Measurements from ENCODE around the gene LRRK1. TPM values are rescaled to one million over a fixed set of nuclear protein-coding genes. Genes with fewer than 3 reads are reported as not detected.
A peak's percentile ranks its signal among the peaks of the same experiment; 100 is the strongest.

LRRK1 gene, protein sequence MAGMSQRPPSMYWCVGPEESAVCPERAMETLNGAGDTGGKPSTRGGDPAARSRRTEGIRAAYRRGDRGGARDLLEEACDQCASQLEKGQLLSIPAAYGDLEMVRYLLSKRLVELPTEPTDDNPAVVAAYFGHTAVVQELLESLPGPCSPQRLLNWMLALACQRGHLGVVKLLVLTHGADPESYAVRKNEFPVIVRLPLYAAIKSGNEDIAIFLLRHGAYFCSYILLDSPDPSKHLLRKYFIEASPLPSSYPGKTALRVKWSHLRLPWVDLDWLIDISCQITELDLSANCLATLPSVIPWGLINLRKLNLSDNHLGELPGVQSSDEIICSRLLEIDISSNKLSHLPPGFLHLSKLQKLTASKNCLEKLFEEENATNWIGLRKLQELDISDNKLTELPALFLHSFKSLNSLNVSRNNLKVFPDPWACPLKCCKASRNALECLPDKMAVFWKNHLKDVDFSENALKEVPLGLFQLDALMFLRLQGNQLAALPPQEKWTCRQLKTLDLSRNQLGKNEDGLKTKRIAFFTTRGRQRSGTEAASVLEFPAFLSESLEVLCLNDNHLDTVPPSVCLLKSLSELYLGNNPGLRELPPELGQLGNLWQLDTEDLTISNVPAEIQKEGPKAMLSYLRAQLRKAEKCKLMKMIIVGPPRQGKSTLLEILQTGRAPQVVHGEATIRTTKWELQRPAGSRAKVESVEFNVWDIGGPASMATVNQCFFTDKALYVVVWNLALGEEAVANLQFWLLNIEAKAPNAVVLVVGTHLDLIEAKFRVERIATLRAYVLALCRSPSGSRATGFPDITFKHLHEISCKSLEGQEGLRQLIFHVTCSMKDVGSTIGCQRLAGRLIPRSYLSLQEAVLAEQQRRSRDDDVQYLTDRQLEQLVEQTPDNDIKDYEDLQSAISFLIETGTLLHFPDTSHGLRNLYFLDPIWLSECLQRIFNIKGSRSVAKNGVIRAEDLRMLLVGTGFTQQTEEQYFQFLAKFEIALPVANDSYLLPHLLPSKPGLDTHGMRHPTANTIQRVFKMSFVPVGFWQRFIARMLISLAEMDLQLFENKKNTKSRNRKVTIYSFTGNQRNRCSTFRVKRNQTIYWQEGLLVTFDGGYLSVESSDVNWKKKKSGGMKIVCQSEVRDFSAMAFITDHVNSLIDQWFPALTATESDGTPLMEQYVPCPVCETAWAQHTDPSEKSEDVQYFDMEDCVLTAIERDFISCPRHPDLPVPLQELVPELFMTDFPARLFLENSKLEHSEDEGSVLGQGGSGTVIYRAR (N-terminal part only)
- under 1 TPM; 0.29 to 0.30 TPM for total RNA-seq

DNA sequence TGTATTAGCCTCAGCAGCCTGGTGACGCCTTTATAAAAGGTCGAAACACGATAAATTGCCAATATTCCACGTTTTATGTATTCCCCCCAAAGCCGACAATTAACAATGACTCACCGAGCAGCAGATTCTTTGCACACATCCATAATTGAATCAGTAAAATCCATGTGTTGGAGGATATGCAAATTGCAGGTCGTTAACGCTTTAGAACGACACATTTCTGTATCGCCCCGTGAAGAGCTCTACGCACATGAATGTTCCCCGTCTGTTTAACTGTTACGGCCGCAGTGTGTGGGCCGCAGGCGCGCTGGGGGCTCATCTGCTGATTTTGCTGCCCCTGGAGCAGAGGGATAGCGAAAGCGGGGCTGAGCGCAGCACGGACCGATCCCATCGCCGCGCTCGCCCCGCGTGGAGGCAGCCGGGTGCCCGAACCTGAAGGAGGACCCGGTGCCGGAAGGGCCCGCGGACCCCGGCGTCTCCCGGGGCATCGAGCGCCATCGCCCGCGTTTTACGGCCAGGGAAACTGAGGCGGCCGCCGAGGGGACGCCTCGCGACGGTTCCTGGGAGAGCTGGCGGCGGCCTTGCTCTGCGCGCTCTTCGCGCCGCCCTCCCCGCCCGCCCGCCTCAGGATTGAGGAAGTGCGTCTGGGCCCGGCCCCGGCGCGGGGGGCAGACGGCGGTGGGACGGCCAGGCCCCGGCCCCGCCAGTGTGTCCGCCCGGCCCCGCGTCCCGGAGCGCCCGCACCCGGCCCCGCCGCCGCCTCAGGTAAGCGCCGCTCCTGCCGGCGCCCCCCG lies at the start of gene LRRK1:
LRRK1 (plus strand) TSS at position 668 of the 791 bp plus-strand sequence. CDS start 5,276 bp downstream, outside the sequence.
- H3K27ac Mint-ChIP-seq = no peak within 1 kb of the TSS
- H3K27me3 Mint-ChIP-seq = peaks cover 61% of the 10 kb centered on the region

DNA sequence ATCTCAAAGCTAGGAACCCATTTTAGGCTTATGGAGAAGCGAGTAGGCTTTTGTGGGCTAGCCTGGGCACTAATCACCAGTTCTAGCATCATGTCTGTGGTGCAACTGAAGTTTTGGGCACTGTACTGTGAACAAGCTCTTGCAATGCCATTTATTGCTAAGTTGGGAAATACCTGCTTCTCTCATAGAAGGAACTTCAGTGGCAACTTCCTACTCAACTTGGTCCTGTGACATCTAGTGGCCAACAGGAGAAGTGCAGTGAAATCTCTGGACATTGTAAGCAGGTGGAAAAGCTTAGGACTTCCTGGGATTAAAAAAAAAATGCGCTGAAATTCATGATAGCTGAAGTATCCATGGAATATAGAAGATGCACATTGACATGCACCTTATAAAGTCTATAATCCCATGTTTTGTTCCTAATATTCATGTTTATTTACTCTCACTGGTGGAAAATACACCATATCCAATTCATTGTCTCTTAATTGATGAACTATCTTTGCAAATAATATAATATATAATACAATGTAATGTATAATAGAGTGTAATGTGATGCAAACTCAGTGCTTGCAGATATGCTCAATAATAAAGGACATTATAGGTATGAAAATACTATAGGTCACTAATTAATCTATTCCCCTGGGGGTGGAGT lies 46.0 kb upstream of the LRRK1 start:
- H3K9me3 Mint-ChIP-seq = peaks cover 4% of the 10 kb centered on the region
- H3K4me3 Mint-ChIP-seq = no peak overlapping the region
- no peak overlapping the region for H3K27ac Mint-ChIP-seq
- H3K27me3 Mint-ChIP-seq = peaks cover 37% of the 10 kb centered on the region
- DNase-seq = no peak
- no peaks in the 10 kb centered on the region for H3K4me1 Mint-ChIP-seq
- no peaks in the 10 kb centered on the region for H3K36me3 Mint-ChIP-seq

More for the DNA sequence above, at the start of gene LRRK1:
- H3K9me3 Mint-ChIP-seq = no peaks in the 10 kb centered on the region
- H3K4me1 Mint-ChIP-seq = peaks cover 22% of the 10 kb centered on the region
- H3K36me3 Mint-ChIP-seq = no peaks in the 10 kb centered on the region
- peak within 1 kb of the TSS; percentile 72 for H3K4me3 Mint-ChIP-seq
- DNase-seq = peak; percentile 31

DNA sequence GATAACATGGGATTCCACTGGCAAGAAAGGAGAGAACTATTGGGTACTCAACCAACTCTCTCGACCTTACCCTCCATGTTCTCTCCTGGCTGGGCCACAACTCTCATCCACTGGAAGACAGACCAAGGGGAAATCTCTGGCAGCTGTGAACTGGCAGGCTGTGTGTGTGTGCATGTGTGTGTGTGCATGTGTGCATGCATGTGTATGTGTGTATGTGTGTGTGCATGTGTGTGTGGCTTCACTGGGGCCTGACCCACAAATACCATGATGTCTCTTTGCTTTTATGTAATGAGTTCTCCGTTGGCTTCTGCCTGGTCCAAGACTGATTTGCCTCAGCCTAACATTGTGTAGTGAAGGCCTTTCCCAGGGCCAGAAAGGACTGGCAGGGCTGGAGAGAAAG lies 43.7 kb upstream of the LRRK1 start:
- Mint-ChIP-seq H3K4me1 (peaks cover 2% of the 10 kb centered on the region), H3K27ac (no peak overlapping the region), H3K27me3 (peaks cover 43% of the 10 kb centered on the region), H3K4me3 (no peak overlapping the region), H3K9me3 (no peaks in the 10 kb centered on the region), H3K36me3 (no peaks in the 10 kb centered on the region)
- DNase-seq = no peak

GRCh38 chr15:100875976-100876375 lies 43.2 kb upstream of the LRRK1 start:
- no peak overlapping the region for H3K27ac Mint-ChIP-seq
- H3K36me3 Mint-ChIP-seq = no peaks in the 10 kb centered on the region
- no peak overlapping the region for H3K4me3 Mint-ChIP-seq

DNA sequence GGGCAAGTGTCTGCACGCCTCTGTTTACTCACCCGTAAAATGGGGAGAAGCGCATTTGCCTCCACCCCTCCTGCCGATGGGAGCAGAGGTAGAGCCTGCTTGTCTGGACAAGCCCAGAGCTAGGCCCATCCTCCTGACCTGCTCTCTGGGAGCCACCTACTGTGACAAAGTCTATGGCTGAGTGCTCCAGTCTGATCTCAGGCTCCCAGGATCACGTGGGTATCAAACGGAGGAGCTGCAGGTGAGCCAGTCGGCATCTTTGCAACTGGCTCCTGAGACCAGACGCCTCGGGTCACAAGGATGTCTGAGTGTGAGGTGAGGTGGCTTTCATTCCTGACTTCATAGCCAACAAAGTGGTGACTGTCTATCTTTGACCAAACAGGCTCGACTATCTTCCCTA lies 41.6 kb upstream of the LRRK1 start:
- Mint-ChIP-seq H3K36me3 (no peaks in the 10 kb centered on the region), H3K27ac (no peak overlapping the region), H3K4me3 (no peak overlapping the region), H3K4me1 (peaks cover 2% of the 10 kb centered on the region), H3K27me3 (peaks cover 64% of the 10 kb centered on the region), H3K9me3 (no peaks in the 10 kb centered on the region)
- no peak for DNase-seq

More at GRCh38 chr15:100875976-100876375, 43.2 kb upstream of the LRRK1 start:
- Mint-ChIP-seq H3K4me1 (peaks cover 2% of the 10 kb centered on the region), H3K9me3 (no peaks in the 10 kb centered on the region), H3K27me3 (peaks cover 48% of the 10 kb centered on the region)
- no peak for DNase-seq

DNA sequence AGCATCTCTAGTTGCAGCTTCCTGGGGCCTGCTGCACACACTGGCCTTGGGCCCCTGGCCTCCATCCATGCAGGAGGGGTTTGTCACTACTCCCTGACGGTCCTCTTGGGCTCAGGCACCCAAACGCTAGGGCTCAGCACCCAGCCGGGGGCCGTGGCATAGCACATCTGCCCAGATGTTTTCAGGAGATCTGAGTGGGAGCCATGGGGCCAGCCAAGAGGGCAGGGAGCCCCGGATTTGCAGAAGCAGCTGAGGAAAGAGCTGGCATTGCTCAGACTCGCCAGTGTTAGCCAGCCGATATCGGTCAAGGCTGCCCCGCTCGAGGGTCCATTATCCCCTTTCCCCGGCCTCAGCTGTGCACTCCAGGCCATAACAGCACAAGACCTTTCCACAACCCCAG lies 41.0 kb upstream of the LRRK1 start:
- peaks cover 2% of the 10 kb centered on the region for H3K4me1 Mint-ChIP-seq
- H3K27me3 Mint-ChIP-seq = peaks cover 70% of the 10 kb centered on the region
- H3K9me3 Mint-ChIP-seq = no peaks in the 10 kb centered on the region
- H3K36me3 Mint-ChIP-seq = no peaks in the 10 kb centered on the region
- no peak overlapping the region for H3K4me3 Mint-ChIP-seq
- no peak overlapping the region for H3K27ac Mint-ChIP-seq
- no peak for DNase-seq

DNA sequence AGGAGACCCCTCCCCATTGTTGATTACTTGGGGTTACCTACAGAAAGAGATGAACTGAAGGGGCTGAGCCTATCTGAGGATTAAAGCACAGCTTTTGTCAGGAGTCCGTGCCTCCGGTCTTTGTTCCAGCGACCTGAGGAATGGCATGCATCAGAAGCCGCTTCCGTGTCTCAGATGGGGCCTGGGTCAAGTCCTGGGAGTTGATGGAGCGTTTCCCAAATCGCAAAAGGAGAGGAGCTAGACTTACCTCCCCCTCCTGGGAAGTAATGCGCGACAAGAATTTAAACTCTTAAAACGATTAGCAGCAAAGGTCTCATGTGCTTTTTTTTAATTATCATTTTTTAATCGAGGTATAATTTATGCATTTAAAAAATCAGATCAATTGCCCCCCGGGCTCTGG lies 40.5 kb upstream of the LRRK1 start:
- peaks cover 73% of the 10 kb centered on the region for H3K27me3 Mint-ChIP-seq
- H3K36me3 Mint-ChIP-seq = no peaks in the 10 kb centered on the region
- H3K4me1 Mint-ChIP-seq = peaks cover 2% of the 10 kb centered on the region
- H3K27ac Mint-ChIP-seq = no peak overlapping the region
- H3K4me3 Mint-ChIP-seq = peak overlapping the region; percentile 38
- DNase-seq = no peak
- no peaks in the 10 kb centered on the region for H3K9me3 Mint-ChIP-seq

DNA sequence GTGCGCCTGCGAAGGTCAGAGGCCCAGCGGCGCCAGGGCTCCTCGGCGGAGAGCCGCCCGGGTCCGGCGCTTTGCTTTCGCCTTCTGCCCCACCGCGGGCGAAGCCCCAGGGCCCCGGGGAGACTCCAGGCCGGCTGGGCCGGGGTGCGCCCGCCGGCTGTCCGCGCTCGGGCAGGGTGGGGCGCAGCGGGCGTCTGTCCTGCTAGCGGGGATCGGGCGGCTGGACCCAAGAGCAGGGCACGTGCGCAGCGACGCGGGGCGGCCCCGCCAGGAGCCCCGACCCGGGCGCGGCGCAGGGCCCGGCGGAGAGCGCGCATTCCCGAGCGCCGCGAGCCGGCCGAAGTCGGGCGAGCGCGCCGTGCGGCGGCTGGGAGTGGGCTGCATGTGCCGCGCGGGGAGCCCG lies 40.1 kb upstream of the LRRK1 start:
- no peak for DNase-seq
- Mint-ChIP-seq H3K27me3 (peaks cover 75% of the 10 kb centered on the region), H3K36me3 (no peaks in the 10 kb centered on the region), H3K4me1 (peaks cover 2% of the 10 kb centered on the region), H3K4me3 (no peak overlapping the region), H3K27ac (no peak overlapping the region), H3K9me3 (no peaks in the 10 kb centered on the region)

DNA sequence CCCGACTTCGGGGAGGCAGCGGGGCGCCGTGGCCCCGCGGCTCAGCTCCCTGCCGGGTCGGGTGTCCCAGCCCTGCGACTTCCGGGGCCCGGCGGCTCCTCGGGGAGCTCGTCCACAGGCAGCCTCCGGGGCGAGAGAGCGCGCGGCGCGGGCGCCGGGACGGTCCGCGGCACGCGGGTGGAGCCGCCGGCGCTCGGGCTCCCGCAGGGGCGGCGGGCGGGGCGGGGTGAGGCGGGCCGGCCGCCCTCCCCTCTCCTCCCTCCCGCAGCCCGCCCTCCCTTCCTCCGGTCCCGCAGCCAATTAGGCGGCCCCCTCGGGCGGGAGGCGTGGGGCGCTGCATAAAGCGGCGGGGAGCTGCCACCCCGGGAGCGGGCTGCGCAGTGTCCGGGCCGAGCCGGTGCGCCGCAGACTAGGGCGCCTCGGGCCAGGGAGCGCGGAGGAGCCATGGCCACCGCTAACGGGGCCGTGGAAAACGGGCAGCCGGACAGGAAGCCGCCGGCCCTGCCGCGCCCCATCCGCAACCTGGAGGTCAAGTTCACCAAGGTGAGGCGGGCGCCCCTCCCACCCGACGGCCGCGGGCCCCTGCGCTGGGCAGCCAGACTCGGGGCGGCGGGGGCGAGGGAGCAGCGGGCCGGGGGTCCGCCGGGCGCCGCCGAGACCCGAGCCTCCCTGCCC lies 39.6 kb upstream of the LRRK1 start, which contains the start of gene ALDH1A3:
ALDH1A3 (plus strand) TSS at position 368 of the 675 bp plus-strand sequence; CDS start at position 445, 77 bp downstream.
- Mint-ChIP-seq H3K27me3 (peaks cover 78% of the 10 kb centered on the region), H3K4me1 (peaks cover 2% of the 10 kb centered on the region), H3K36me3 (no peaks in the 10 kb centered on the region), H3K27ac (no peak within 1 kb of the TSS), H3K9me3 (no peaks in the 10 kb centered on the region), H3K4me3 (peak within 1 kb of the TSS; percentile 38)
- peak; percentile 29 for DNase-seq

DNA sequence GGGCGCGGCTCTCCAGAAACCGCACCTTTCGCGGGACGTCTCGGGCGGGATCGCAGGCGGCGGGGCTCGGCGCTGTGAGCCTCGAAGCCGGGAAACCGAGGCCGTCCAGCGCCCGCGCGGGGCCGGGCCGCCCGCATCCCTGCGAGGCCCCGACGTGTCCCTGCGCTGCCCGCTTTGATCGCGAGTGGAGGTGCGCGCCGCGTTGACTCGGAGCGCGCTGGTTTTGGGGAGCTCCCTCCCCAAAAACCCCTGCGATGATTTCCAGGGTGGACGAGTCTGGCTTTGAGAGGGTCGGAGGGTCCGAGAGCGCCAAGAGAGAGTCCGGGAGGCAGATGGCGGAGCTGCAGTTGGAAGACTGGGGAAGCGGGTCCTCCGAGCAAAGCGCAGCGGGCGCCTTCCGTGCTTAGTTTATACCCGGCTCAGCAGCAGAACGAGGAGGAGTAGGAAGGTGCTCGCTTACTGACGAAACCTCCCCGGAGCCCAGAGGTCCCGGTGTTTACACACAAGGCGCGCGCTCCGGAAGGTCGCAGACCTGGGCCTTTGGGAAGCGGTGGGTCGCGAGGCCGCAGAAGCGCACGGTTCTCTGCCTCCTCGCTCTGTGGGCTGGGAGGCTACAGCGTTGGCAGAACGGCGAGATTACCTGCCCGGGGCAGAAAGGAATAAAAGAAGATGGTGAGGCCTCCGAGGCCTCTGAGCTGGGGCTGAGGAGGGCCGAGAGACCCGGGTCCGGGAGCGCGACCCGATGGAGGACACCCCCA lies 38.8 kb upstream of the LRRK1 start:
- Mint-ChIP-seq H3K4me3 (peak overlapping the region; percentile 23), H3K4me1 (peaks cover 2% of the 10 kb centered on the region), H3K27ac (no peak overlapping the region), H3K36me3 (no peaks in the 10 kb centered on the region), H3K9me3 (no peaks in the 10 kb centered on the region), H3K27me3 (peaks cover 82% of the 10 kb centered on the region)
- no peak for DNase-seq

GRCh38 chr15:100880897-100881242 lies 38.3 kb upstream of the LRRK1 start:
- H3K4me3 Mint-ChIP-seq = no peak overlapping the region
- H3K9me3 Mint-ChIP-seq = no peaks in the 10 kb centered on the region
- DNase-seq = no peak
- peaks cover 2% of the 10 kb centered on the region for H3K4me1 Mint-ChIP-seq
- no peaks in the 10 kb centered on the region for H3K36me3 Mint-ChIP-seq
- peaks cover 78% of the 10 kb centered on the region for H3K27me3 Mint-ChIP-seq
- H3K27ac Mint-ChIP-seq = no peak overlapping the region

GRCh38 chr15:100881573-100882336 lies 37.4 kb upstream of the LRRK1 start:
- DNase-seq = no peak
- Mint-ChIP-seq H3K4me1 (peaks cover 2% of the 10 kb centered on the region), H3K27ac (no peak overlapping the region), H3K27me3 (peaks cover 71% of the 10 kb centered on the region), H3K36me3 (no peaks in the 10 kb centered on the region), H3K4me3 (no peak overlapping the region), H3K9me3 (no peaks in the 10 kb centered on the region)

Measured in activated naive CD8-positive, alpha-beta T cell treated with anti-CD3 and anti-CD28 coated beads for 36 hours (primary cell).